Measurements from ENCODE around the gene NUP107.

DNA sequence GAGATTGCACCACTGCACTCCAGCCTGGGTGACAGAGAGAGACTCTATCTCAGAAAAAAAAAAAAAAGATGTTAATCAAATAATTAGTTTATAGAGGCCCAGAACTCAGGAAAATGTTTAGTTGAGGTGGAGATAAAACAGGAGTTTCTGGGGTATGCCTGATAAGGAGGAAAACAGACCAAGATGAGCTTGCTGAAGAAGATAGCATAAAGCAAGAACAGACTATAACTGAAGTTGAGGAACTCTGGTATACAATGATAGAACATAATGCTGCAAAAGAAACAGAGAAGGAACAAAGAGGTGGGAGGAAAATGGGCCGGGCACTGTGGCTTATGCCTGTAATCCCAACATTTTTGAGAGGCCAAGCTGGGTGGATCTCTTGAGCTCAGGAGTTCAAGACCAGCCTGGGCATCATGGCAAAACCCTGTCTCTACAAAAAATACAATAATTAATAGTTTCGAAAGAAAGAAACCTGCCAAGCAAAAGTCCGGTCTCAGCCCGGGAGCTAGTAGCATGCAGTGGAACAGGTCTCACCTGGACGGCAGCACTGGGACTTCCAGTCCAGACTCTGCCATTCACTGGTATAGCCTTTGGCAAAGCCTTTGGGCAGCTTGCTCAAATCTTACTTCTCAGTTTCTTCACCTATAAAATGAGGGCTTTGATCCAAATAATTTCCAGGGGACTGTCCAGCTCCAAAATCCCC lies 84.6 kb downstream of the NUP107 start:
- TF ChIP-seq YY1 (IDR thresholded peaks at IDR 0.05; ENCODE audit: insufficient read depth, insufficient read length), result no peak
- no peak for TF ChIP-seq ZNF274 (IDR thresholded peaks at IDR 0.05; ENCODE audit: low read depth, low read length)
- TF ChIP-seq SUZ12 (IDR thresholded peaks at IDR 0.05; ENCODE audit: extremely low read depth, insufficient read depth, insufficient read length), result no peak

Measured in NT2/D1 (cell line).